ENCODE data around the gene CFAP97D2. TPM values are rescaled to one million over a fixed set of nuclear protein-coding genes. Genes with fewer than 3 reads are reported as not detected.

The CFAP97D2 gene
- total and polyA plus RNA-seq, 2 donors from 2014 or later = not detected

- TF ChIP-seq CTCF (IDR thresholded peaks at IDR 0.05; ENCODE audit: borderline replicate concordance, extremely low read depth, insufficient read depth) = no peak
- DNase-seq (no peak), FAIRE-seq (no peak)
- no peak overlapping the region for H3K4me3 ChIP-seq (ENCODE audit: low read length in 3 of 3)
- H3K9me3 ChIP-seq (ENCODE audit: control insufficient read depth in 2 of 3, insufficient read depth in 1 of 3, low read length in 3 of 3) = no peaks in the 10 kb centered on the region
- H3K27me3 ChIP-seq (ENCODE audit: control insufficient read depth, insufficient read depth, low read length) = peaks cover 3% of the 10 kb centered on the region
- intact Hi-C loops (cut with DNase I) = no loop called here
- H3K4me1 ChIP-seq (ENCODE audit: control insufficient read depth in 2 of 3, insufficient read depth in 2 of 3, low read depth in 1 of 3, low read length in 3 of 3) = peaks cover 0 to 3% (median 1%) of the 10 kb centered on the region in 3 donors
- no peak overlapping the region for H3K27ac ChIP-seq (ENCODE audit: low read depth in 2 of 2, low read length in 2 of 2)
- no peaks in the 10 kb centered on the region for H3K36me3 ChIP-seq (ENCODE audit: control insufficient read depth in 2 of 3, insufficient read depth in 3 of 3, low read length in 3 of 3)
- H3K9ac ChIP-seq (ENCODE audit: low read length in 3 of 3) = no peak overlapping the region
Measured at GRCh38 chr13:114230575-114230974, 51.5 kb downstream of the CFAP97D2 start.

GRCh38 chr13:114231886-114232285, 52.8 kb downstream of the CFAP97D2 start:
- H3K27me3 ChIP-seq (ENCODE audit: control insufficient read depth, insufficient read depth, low read length) = peaks cover 3% of the 10 kb centered on the region
- H3K9me3 ChIP-seq (ENCODE audit: control insufficient read depth in 2 of 3, insufficient read depth in 1 of 3, low read length in 3 of 3) = no peaks in the 10 kb centered on the region
- H3K36me3 ChIP-seq (ENCODE audit: control insufficient read depth in 2 of 3, insufficient read depth in 3 of 3, low read length in 3 of 3) = no peaks in the 10 kb centered on the region
- FAIRE-seq = no peak
- H3K9ac ChIP-seq (ENCODE audit: low read length in 3 of 3) = no peak overlapping the region
- peaks cover 0 to 5% (median 0%) of the 10 kb centered on the region in 3 donors for H3K4me1 ChIP-seq (ENCODE audit: control insufficient read depth in 2 of 3, insufficient read depth in 2 of 3, low read depth in 1 of 3, low read length in 3 of 3)
- H3K27ac ChIP-seq (ENCODE audit: low read depth in 2 of 2, low read length in 2 of 2) = no peak overlapping the region
- no peak for TF ChIP-seq CTCF (IDR thresholded peaks at IDR 0.05; ENCODE audit: borderline replicate concordance, extremely low read depth, insufficient read depth)
- DNase-seq = no peak
- H3K4me3 ChIP-seq (ENCODE audit: low read length in 3 of 3) = no peak overlapping the region
- intact Hi-C loops (cut with DNase I) = no loop called here

- Histone ChIP-seq H3K4me3 (ENCODE audit: low read length in 3 of 3) (peak overlapping the region; percentile 1 to 58 (median 47)), H3K9ac (ENCODE audit: low read length in 3 of 3) (no peak overlapping the region), H3K9me3 (ENCODE audit: control insufficient read depth in 2 of 3, insufficient read depth in 1 of 3, low read length in 3 of 3) (no peaks in the 10 kb centered on the region), H3K27ac (ENCODE audit: low read depth in 2 of 2, low read length in 2 of 2) (peak overlapping the region in 1 of 2 donors; percentile 27), H3K27me3 (ENCODE audit: control insufficient read depth, insufficient read depth, low read length) (peaks cover 3% of the 10 kb centered on the region), H3K36me3 (ENCODE audit: control insufficient read depth in 2 of 3, insufficient read depth in 3 of 3, low read length in 3 of 3) (peaks cover 0 to 18% (median 2%) of the 10 kb centered on the region in 3 donors), H3K4me1 (ENCODE audit: control insufficient read depth in 2 of 3, insufficient read depth in 2 of 3, low read depth in 1 of 3, low read length in 3 of 3) (peaks cover 0 to 5% (median 0%) of the 10 kb centered on the region in 3 donors)
- DNase-seq (no peak), FAIRE-seq (no peak)
- TF ChIP-seq CTCF (IDR thresholded peaks at IDR 0.05; ENCODE audit: borderline replicate concordance, extremely low read depth, insufficient read depth) = no peak
- intact Hi-C loops (cut with DNase I) = no loop called here
Measured at GRCh38 chr13:114234266-114234644, 55.2 kb downstream of the CFAP97D2 start.
